ENCODE results near the gene TRIM46.
A peak's percentile ranks its signal among the peaks of the same experiment; 100 is the strongest.
"Not testable (repeated sequence)": the region's sequence is repeated elsewhere in the genome, so short reads cannot be mapped to it uniquely, and the experiment has no call there.

Gene TRIM46

DNA sequence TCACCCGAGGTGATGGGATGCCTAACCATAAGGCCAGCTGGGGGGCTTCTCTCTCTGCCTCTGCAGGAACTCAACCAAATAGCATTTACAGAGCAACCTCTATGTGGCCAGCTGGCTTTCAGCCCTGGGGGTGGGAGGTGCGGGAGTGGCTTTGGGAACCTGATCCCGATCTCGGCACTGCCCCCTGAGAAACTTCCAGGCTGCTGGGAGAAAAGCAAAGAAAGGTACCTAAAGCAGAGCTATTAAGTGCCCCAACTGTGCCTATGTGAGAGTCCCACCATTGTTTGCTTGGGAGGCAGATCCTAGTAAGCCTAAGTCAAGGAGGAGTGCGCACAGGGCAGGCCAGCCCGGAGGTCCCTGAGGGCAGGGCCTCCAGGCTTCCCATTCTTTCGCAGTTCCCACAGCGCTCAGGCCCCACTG, 7.6 kb upstream of the TRIM46 start:
- DNase-seq: no peak
- in situ Hi-C loops (cut with HindIII; ENCODE audit: low pct_ligation_motif_present, low sequenced_read_pairs): loop anchor here (10.0 kb wide), 1 partner anchor 51 kb away; no protein-coding TSS in a partner anchor
- peaks cover 7% of the 10 kb centered on the region for H3K36me3 ChIP-seq (replicated peaks)
- no peaks in the 10 kb centered on the region for H3K27me3 ChIP-seq (replicated peaks)
- H3K4me3 ChIP-seq (ENCODE audit: low read depth, low read length): no peak overlapping the region
- TF ChIP-seq, protein P1, sequence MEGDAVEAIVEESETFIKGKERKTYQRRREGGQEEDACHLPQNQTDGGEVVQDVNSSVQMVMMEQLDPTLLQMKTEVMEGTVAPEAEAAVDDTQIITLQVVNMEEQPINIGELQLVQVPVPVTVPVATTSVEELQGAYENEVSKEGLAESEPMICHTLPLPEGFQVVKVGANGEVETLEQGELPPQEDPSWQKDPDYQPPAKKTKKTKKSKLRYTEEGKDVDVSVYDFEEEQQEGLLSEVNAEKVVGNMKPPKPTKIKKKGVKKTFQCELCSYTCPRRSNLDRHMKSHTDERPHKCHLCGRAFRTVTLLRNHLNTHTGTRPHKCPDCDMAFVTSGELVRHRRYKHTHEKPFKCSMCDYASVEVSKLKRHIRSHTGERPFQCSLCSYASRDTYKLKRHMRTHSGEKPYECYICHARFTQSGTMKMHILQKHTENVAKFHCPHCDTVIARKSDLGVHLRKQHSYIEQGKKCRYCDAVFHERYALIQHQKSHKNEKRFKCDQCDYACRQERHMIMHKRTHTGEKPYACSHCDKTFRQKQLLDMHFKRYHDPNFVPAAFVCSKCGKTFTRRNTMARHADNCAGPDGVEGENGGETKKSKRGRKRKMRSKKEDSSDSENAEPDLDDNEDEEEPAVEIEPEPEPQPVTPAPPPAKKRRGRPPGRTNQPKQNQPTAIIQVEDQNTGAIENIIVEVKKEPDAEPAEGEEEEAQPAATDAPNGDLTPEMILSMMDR (IDR thresholded peaks at IDR 0.05; ENCODE audit: low read depth, low read length, missing control alignments): no peak
- H3K27ac ChIP-seq: no peak overlapping the region

GRCh38 chr1:155166471-155167165, 7.0 kb upstream of the TRIM46 start:
- Histone ChIP-seq H3K36me3 (replicated peaks) (peaks cover 7% of the 10 kb centered on the region), H3K4me3 (ENCODE audit: low read depth, low read length) (no peak overlapping the region), H3K27me3 (replicated peaks) (no peaks in the 10 kb centered on the region), H3K27ac (no peak overlapping the region)
- TF ChIP-seq, protein P1 (IDR thresholded peaks at IDR 0.05; ENCODE audit: low read depth, low read length, missing control alignments): no peak
- DNase-seq: no peak
- in situ Hi-C loops (cut with HindIII; ENCODE audit: low pct_ligation_motif_present, low sequenced_read_pairs): loop anchor here (10.0 kb wide), 1 partner anchor 52 kb away; no protein-coding TSS in a partner anchor

- in situ Hi-C loops (cut with HindIII; ENCODE audit: low pct_ligation_motif_present, low sequenced_read_pairs): loop anchor here (10.0 kb wide), 1 partner anchor 53 kb away; no protein-coding TSS in a partner anchor
- peaks cover 7% of the 10 kb centered on the region for H3K36me3 ChIP-seq (replicated peaks)
Measured at GRCh38 chr1:155167166-155168104, 6.2 kb upstream of the TRIM46 start.

DNA sequence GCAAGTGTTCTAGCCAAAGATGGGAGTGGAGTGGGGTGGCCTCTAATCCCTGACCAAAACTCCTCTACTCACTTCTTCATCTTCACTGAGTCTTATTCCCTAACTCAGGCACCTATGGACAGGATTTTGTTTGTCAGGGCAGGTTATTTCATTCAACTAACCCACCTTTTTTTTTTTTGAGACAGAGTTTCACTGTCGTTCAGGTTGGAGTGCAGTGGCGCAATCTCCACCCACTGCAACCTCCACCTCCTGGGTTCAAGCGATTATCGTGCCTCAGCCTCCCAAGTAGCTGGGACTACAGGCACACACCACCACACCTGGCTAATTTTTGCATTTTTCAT, 5.6 kb upstream of the TRIM46 start:
- not testable (repeated sequence) for H3K4me3 ChIP-seq (ENCODE audit: low read depth, low read length)
- in situ Hi-C loops (cut with HindIII; ENCODE audit: low pct_ligation_motif_present, low sequenced_read_pairs): loop anchor here (10.0 kb wide), 1 partner anchor 53 kb away; no protein-coding TSS in a partner anchor

More at GRCh38 chr1:155167166-155168104, 6.2 kb upstream of the TRIM46 start:
- H3K4me3 ChIP-seq (ENCODE audit: low read depth, low read length): peak overlapping the region; percentile 4
- peak; percentile 77 for DNase-seq
- TF ChIP-seq, protein P1 (IDR thresholded peaks at IDR 0.05; ENCODE audit: low read depth, low read length, missing control alignments): peak; percentile 94
- no peak overlapping the region for H3K27ac ChIP-seq
- no peaks in the 10 kb centered on the region for H3K27me3 ChIP-seq (replicated peaks)

GRCh38 chr1:155168456-155169210, 5.0 kb upstream of the TRIM46 start:
- TF ChIP-seq, protein P1 (IDR thresholded peaks at IDR 0.05; ENCODE audit: low read depth, low read length, missing control alignments): no peak
- in situ Hi-C loops (cut with HindIII; ENCODE audit: low pct_ligation_motif_present, low sequenced_read_pairs): loop anchor here (10.0 kb wide), 1 partner anchor 54 kb away; no protein-coding TSS in a partner anchor
- no peak for DNase-seq

More for the DNA sequence above, 5.6 kb upstream of the TRIM46 start:
- H3K27ac ChIP-seq; DNase-seq; H3K27me3 ChIP-seq (replicated peaks); H3K36me3 ChIP-seq (replicated peaks): not testable (repeated sequence)

More at GRCh38 chr1:155168456-155169210, 5.0 kb upstream of the TRIM46 start:
- Histone ChIP-seq H3K4me3 (ENCODE audit: low read depth, low read length) (no peak overlapping the region), H3K36me3 (replicated peaks) (peaks cover 7% of the 10 kb centered on the region), H3K27ac (no peak overlapping the region), H3K27me3 (replicated peaks) (no peaks in the 10 kb centered on the region)
